Endodermal cell (in vitro differentiated cells): ENCODE measurements around the gene TEX101. TPM values are rescaled to one million over a fixed set of nuclear protein-coding genes. Genes with fewer than 3 reads are reported as not detected.
"Not testable (repeated sequence)": the region's sequence is repeated elsewhere in the genome, so short reads cannot be mapped to it uniquely, and the experiment has no call there.

Experiments used
- DNase-seq: peaks from one replicate; pipeline ENCODE4 v3.0.0-alpha.2; 2017
- H3K27ac ChIP-seq: 2 replicates; pipeline ENCODE4 v1.5.1; 2013; ENCODE audit warnings: mild to moderate bottlenecking, low read depth, low read length, moderate library complexity
- H3K27me3 ChIP-seq: 2 replicates; pipeline ENCODE4 v1.6.1; 2013; ENCODE audit warnings: mild to moderate bottlenecking, low read length, moderate library complexity; ENCODE audit not compliant: insufficient read depth, control insufficient read depth, poor library complexity, severe bottlenecking
- H3K36me3 ChIP-seq: 2 replicates; pipeline ENCODE4 v1.7.0; 2013; ENCODE audit warnings: mild to moderate bottlenecking, low read length, moderate library complexity; ENCODE audit not compliant: control insufficient read depth, insufficient read depth
- H3K4me1 ChIP-seq: one replicate; pipeline ENCODE4 v1.7.0; 2013; ENCODE audit warnings: low read length; ENCODE audit not compliant: control insufficient read depth, insufficient read depth
- H3K4me3 ChIP-seq: 2 replicates; pipeline ENCODE4 v1.5.1; 2013; ENCODE audit warnings: mild to moderate bottlenecking, low read length, moderate library complexity
- H3K9ac ChIP-seq: 2 replicates; pipeline ENCODE4 v1.6.1; 2013; ENCODE audit warnings: mild to moderate bottlenecking, low read length, moderate library complexity; ENCODE audit not compliant: poor library complexity, severe bottlenecking; ENCODE audit errors: extremely low read depth
- H3K9me3 ChIP-seq: 2 replicates; pipeline ENCODE4 v1.6.1; 2013; ENCODE audit warnings: mild to moderate bottlenecking, low read length, moderate library complexity; ENCODE audit not compliant: control insufficient read depth
- H3K27ac Mint-ChIP-seq: 2 replicates; pipeline ENCODE4 v1.8.0; 2020; ENCODE audit warnings: mixed read lengths
- H3K27me3 Mint-ChIP-seq: 2 replicates; pipeline ENCODE4 v1.8.0; 2021; ENCODE audit warnings: mild to moderate bottlenecking, mixed read lengths; ENCODE audit not compliant: insufficient read depth
- H3K36me3 Mint-ChIP-seq: 2 replicates; pipeline ENCODE4 v1.8.0; 2020; ENCODE audit warnings: low read depth, mixed read lengths
- H3K4me1 Mint-ChIP-seq: 2 replicates; pipeline ENCODE4 v1.8.0; 2020; ENCODE audit warnings: mixed read lengths
- H3K4me3 Mint-ChIP-seq: 2 replicates; pipeline ENCODE4 v1.8.0; 2020; ENCODE audit warnings: mild to moderate bottlenecking, moderate library complexity, mixed read lengths
- H3K9me3 Mint-ChIP-seq: 2 replicates; pipeline ENCODE4 v1.8.0; 2020; ENCODE audit warnings: mild to moderate bottlenecking, mixed read lengths
- WGBS, 2 experiments: methylation state at CpG; one replicate each; pipeline versions ENCODE4 v1.1.5 to v1.1.7; 2013; ENCODE audit warnings: missing lambda C conversion rate in 2 of 2, mixed read lengths in 1 of 2; ENCODE audit not compliant: insufficient coverage in 1 of 2, insufficient read length in 1 of 2; 5-methylcytosine and 5-hydroxymethylcytosine counted together
- total RNA-seq, 2 donors: library from RNA; stranded (reverse); fragmentation: NEBNext Ultra II Directional in 1 of 2; extraction: Animal tissue kit (Norgen Biotek cat#: 25700) in 1 of 2; gene quantifications; 2 replicates in 1 of 2; 3 replicates in 1 of 2; pipeline ENCODE4 v1.2.1, GENCODE V29; 2021
- TF ChIP-seq, protein P1 (sequence below): fragments of 200-600 bp; sonication (generic); conservative IDR thresholded peaks from 2 replicates; pipeline ENCODE4 v1.5.0; 2021; ENCODE audit warnings: antibody characterized with exemption, mild to moderate bottlenecking

Gene TEX101
- total RNA-seq, 2 donors from 2014 or later: 0.59 TPM; not detected in 1

GRCh38 chr19:43371909-43372308, 42.8 kb upstream of the TEX101 start:
- Histone ChIP-seq H3K9me3 (no peaks in the 10 kb centered on the region), H3K27ac (no peak overlapping the region), H3K4me3 (no peak overlapping the region), H3K9ac (no peak overlapping the region), H3K27me3 (no peaks in the 10 kb centered on the region), H3K36me3 (no peaks in the 10 kb centered on the region), H3K4me1 (no peaks in the 10 kb centered on the region)
- no peaks in the 10 kb centered on the region for H3K4me1 Mint-ChIP-seq
- DNase-seq: no peak
- 95 to 99% methylated on average over 7 to 8 of the region's 8 CpGs for WGBS, 2 experiments
- peaks cover 29% of the 10 kb centered on the region for H3K9me3 Mint-ChIP-seq
- H3K27me3 Mint-ChIP-seq: peaks cover 2% of the 10 kb centered on the region
- H3K27ac Mint-ChIP-seq: no peak overlapping the region
- H3K4me3 Mint-ChIP-seq: no peak overlapping the region
- TF ChIP-seq, protein P1, sequence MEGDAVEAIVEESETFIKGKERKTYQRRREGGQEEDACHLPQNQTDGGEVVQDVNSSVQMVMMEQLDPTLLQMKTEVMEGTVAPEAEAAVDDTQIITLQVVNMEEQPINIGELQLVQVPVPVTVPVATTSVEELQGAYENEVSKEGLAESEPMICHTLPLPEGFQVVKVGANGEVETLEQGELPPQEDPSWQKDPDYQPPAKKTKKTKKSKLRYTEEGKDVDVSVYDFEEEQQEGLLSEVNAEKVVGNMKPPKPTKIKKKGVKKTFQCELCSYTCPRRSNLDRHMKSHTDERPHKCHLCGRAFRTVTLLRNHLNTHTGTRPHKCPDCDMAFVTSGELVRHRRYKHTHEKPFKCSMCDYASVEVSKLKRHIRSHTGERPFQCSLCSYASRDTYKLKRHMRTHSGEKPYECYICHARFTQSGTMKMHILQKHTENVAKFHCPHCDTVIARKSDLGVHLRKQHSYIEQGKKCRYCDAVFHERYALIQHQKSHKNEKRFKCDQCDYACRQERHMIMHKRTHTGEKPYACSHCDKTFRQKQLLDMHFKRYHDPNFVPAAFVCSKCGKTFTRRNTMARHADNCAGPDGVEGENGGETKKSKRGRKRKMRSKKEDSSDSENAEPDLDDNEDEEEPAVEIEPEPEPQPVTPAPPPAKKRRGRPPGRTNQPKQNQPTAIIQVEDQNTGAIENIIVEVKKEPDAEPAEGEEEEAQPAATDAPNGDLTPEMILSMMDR: no peak
- no peaks in the 10 kb centered on the region for H3K36me3 Mint-ChIP-seq

GRCh38 chr19:43372462-43372861, 42.2 kb upstream of the TEX101 start:
- no peak overlapping the region for H3K27ac Mint-ChIP-seq
- no peak overlapping the region for H3K9ac ChIP-seq
- H3K36me3 Mint-ChIP-seq: no peaks in the 10 kb centered on the region
- TF ChIP-seq, protein P1: no peak
- no peak overlapping the region for H3K4me3 Mint-ChIP-seq
- H3K4me1 Mint-ChIP-seq: no peaks in the 10 kb centered on the region
- H3K27me3 ChIP-seq: no peaks in the 10 kb centered on the region
- H3K9me3 ChIP-seq: no peaks in the 10 kb centered on the region
- no peaks in the 10 kb centered on the region for H3K36me3 ChIP-seq
- 92 to 97% methylated on average over 5 to 7 of the region's 7 CpGs for WGBS, 2 experiments
- H3K27ac ChIP-seq: no peak overlapping the region
- DNase-seq: no peak
- no peaks in the 10 kb centered on the region for H3K4me1 ChIP-seq
- H3K9me3 Mint-ChIP-seq: peaks cover 29% of the 10 kb centered on the region
- peaks cover 2% of the 10 kb centered on the region for H3K27me3 Mint-ChIP-seq
- no peak overlapping the region for H3K4me3 ChIP-seq

- not testable (repeated sequence) for H3K4me3 Mint-ChIP-seq, H3K9ac ChIP-seq, DNase-seq, H3K36me3 Mint-ChIP-seq, H3K27ac Mint-ChIP-seq, H3K4me1 Mint-ChIP-seq, H3K36me3 ChIP-seq, H3K4me3 ChIP-seq, H3K27me3 ChIP-seq, H3K27me3 Mint-ChIP-seq, H3K9me3 ChIP-seq, H3K4me1 ChIP-seq, H3K27ac ChIP-seq
- peaks cover 25% of the 10 kb centered on the region for H3K9me3 Mint-ChIP-seq
- WGBS, 2 experiments: no CpG with 5 or more reads among the region's 3 CpGs
These were observed 37.1 kb upstream of the TEX101 start for GRCh38 chr19:43377624-43378023.

- no peaks in the 10 kb centered on the region for H3K36me3 Mint-ChIP-seq
- no peak for DNase-seq
- Histone ChIP-seq H3K4me1 (peaks cover 5% of the 10 kb centered on the region), H3K9ac (no peak overlapping the region), H3K9me3 (no peaks in the 10 kb centered on the region), H3K4me3 (no peak overlapping the region), H3K36me3 (no peaks in the 10 kb centered on the region), H3K27ac (no peak overlapping the region), H3K27me3 (no peaks in the 10 kb centered on the region)
- peaks cover 32% of the 10 kb centered on the region for H3K9me3 Mint-ChIP-seq
- H3K4me3 Mint-ChIP-seq: no peak overlapping the region
- TF ChIP-seq, protein P1: no peak
- peaks cover 11% of the 10 kb centered on the region for H3K4me1 Mint-ChIP-seq
- WGBS, 2 experiments: 51 to 76% methylated on average over 3 to 14 of the region's 14 CpGs
- H3K27ac Mint-ChIP-seq: no peak overlapping the region
- no peaks in the 10 kb centered on the region for H3K27me3 Mint-ChIP-seq
These were observed 34.7 kb upstream of the TEX101 start for GRCh38 chr19:43380008-43380407.
